Measurements from ENCODE around the gene COLEC12.
"Not testable (repeated sequence)": the region's sequence is repeated elsewhere in the genome, so short reads cannot be mapped to it uniquely, and the experiment has no call there.

The COLEC12 gene

GRCh38 chr18:410047-410455 is 90.5 kb downstream of the COLEC12 start:
- TF ChIP-seq CTCF (conservative IDR thresholded peaks at IDR 0.05): no peak
- TF ChIP-seq ZFX (IDR thresholded peaks at IDR 0.05): no peak
- H3K27ac ChIP-seq: no peak overlapping the region

- H3K27ac ChIP-seq: no peak overlapping the region
- TF ChIP-seq ZFX (IDR thresholded peaks at IDR 0.05) (no peak), CTCF (conservative IDR thresholded peaks at IDR 0.05) (no peak)
These were observed 92.1 kb downstream of the COLEC12 start for GRCh38 chr18:408367-408766.

GRCh38 chr18:407626-408224 is 92.8 kb downstream of the COLEC12 start:
- H3K27ac ChIP-seq: no peak overlapping the region
- TF ChIP-seq CTCF (conservative IDR thresholded peaks at IDR 0.05) (no peak), ZFX (IDR thresholded peaks at IDR 0.05) (no peak)

GRCh38 chr18:407191-407590 is 93.3 kb downstream of the COLEC12 start:
- H3K27ac ChIP-seq: no peak overlapping the region
- TF ChIP-seq ZFX (IDR thresholded peaks at IDR 0.05) (no peak), CTCF (conservative IDR thresholded peaks at IDR 0.05) (no peak)

- no peak overlapping the region for H3K27ac ChIP-seq
These were observed 93.8 kb downstream of the COLEC12 start for GRCh38 chr18:406677-407076.

GRCh38 chr18:405006-405405 is 95.5 kb downstream of the COLEC12 start:
- not testable (repeated sequence) for H3K27ac ChIP-seq

More at GRCh38 chr18:406677-407076, 93.8 kb downstream of the COLEC12 start:
- no peak for TF ChIP-seq ZFX (IDR thresholded peaks at IDR 0.05)
- TF ChIP-seq CTCF (conservative IDR thresholded peaks at IDR 0.05): no peak

GRCh38 chr18:404061-404636 is 96.4 kb downstream of the COLEC12 start:
- TF ChIP-seq ZFX (IDR thresholded peaks at IDR 0.05): no peak
- TF ChIP-seq CTCF (conservative IDR thresholded peaks at IDR 0.05): no peak
- H3K27ac ChIP-seq: no peak overlapping the region

GRCh38 chr18:402129-402528 is 98.4 kb downstream of the COLEC12 start:
- no peak overlapping the region for H3K27ac ChIP-seq
- no peak for TF ChIP-seq CTCF (conservative IDR thresholded peaks at IDR 0.05)
- TF ChIP-seq ZFX (IDR thresholded peaks at IDR 0.05): no peak
